Measurements from ENCODE around the gene KCNQ1.

The KCNQ1 gene

DNA sequence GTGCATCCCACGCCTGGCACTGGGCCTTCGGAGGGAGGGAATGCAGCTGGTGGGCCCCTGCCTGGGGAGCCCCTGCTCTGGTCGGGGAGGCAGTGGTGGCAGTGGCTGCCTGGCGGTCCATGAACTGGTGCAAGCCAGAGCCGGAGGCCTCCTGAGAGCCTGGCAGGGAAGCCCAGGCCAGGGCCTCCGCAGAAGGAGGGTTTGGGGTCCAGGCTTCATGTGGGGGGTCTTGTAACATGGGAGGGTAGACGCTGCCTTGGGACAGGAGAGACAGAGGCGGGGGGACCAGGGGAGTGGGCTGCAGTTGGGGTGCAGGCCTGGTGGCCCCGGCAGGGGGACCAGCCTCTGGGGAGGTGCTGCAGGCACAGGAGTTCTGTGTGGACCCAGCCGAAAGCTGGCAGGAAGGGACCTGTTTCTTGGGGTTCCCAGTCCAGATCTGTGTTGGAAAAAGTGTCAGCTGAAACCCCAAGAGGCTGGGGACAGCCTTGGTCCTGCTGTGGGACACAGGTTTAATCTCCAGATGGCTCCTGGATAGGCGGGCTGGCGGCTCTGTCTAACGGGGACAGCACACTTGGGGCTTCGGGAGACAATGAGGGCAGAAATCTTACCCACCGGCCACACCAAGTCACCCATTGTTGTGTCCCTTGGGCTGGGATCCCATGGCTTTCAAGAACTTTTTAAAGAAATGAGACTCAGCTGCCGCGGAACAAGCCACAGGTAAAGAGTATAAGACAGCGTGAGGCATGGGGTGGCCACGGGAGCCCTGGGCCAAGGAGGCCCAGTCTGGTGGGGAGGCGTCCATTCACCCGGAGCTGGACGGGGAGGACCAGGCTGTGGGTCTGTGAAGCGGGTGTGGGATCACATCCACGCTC lies 73.5 kb downstream of the KCNQ1 start:
- TF ChIP-seq, protein P1, sequence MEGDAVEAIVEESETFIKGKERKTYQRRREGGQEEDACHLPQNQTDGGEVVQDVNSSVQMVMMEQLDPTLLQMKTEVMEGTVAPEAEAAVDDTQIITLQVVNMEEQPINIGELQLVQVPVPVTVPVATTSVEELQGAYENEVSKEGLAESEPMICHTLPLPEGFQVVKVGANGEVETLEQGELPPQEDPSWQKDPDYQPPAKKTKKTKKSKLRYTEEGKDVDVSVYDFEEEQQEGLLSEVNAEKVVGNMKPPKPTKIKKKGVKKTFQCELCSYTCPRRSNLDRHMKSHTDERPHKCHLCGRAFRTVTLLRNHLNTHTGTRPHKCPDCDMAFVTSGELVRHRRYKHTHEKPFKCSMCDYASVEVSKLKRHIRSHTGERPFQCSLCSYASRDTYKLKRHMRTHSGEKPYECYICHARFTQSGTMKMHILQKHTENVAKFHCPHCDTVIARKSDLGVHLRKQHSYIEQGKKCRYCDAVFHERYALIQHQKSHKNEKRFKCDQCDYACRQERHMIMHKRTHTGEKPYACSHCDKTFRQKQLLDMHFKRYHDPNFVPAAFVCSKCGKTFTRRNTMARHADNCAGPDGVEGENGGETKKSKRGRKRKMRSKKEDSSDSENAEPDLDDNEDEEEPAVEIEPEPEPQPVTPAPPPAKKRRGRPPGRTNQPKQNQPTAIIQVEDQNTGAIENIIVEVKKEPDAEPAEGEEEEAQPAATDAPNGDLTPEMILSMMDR (IDR thresholded peaks at IDR 0.05; ENCODE audit: low read depth, low read length) = no peak
- no peak for DNase-seq (ENCODE audit: extremely low read depth, low read depth)

DNA sequence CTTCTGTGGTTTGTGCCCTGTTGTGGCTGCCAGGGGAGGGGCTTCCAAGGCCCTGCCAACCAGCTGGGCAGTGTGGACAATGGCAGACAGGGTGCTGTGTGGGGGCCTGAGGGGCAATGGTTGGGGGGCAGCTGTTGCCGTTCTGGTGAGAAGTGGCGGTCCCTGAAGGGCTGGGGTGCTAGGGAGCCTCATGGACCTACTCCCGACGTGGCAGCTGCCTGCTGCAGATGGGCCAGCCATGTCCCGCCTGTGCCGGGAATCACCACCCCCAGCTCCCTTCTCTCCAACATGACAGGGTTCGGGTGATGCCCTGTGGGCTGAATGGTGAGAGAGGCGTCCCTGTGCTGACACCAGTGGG lies 74.2 kb downstream of the KCNQ1 start:
- DNase-seq (ENCODE audit: extremely low read depth, low read depth) = no peak
- TF ChIP-seq, protein P1 (IDR thresholded peaks at IDR 0.05; ENCODE audit: low read depth, low read length) = no peak

DNA sequence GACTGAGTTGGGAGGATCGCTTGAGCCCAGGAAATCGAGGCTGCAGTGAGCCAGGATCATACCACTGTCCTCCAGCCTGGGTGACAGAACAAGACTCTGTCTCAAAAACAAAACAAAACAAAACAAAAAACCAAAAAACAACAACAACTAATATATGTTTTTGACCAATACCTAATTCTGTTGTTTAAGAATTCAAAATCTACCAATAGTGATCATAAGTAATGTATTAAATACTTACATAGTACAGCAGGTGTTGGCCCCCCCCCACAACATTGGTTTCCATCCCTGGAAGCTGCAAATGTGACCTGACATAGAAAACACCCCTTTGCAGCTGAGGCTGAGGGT lies 74.7 kb downstream of the KCNQ1 start:
- TF ChIP-seq, protein P1 (IDR thresholded peaks at IDR 0.05; ENCODE audit: low read depth, low read length) = no peak
- DNase-seq (ENCODE audit: extremely low read depth, low read depth) = no peak

DNA sequence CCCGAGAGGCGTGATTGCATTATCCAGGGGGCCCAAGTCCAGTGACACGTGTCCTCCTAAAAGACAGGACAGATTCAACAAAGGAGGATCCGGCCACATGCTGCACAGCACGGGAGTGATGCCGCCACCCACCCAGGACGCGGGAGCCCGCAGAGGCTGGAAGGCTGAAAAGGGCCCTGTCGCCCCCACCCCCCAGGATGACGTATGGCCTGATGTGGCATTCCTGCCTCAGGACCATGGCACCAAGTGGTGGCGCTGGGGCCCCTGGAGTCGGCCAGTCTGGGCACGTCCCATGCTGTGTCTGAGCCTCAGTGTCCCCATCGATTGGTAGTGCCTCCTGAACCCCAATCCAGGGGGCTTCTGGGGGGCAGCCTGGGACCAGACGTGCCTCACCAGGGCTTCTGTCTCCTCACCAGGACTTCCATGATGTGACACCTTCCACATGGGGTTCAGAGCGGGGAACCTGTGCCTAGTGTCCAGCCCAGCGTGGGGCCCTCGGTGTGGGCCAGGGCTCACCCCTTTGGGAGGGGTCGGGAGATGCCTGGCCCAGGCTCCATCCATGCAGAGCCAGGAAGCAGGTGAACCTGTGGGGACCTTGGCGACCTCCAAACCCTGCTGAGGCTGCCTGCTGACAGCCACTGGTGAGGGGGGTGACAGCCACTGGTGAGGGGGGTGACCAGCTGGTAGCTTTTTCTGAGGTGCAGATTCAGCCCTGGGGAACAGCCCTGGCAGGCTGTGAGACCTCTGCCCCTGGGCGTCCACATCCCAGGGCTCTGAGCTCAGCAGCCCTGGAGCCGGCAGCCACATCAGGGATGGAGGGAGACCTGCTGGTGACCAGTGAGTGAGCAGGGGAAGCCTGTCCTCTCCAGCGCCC lies 75.3 kb downstream of the KCNQ1 start:
- no peak for DNase-seq (ENCODE audit: extremely low read depth, low read depth)
- TF ChIP-seq, protein P1 (IDR thresholded peaks at IDR 0.05; ENCODE audit: low read depth, low read length) = no peak

DNA sequence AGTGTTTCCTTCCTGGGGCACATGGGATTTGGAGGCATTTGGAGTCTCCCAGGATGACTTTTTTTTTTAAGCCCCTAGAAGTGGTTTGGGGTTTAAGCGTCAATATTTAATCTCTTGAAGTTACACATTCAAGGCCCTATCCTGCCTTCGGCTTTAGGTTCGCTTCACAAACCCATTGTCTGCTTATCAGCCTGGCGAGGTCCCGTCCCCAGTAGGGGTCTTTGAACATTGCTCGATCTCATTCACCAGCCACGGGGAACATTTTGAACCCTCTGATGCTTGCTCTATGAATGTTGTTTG lies 75.9 kb downstream of the KCNQ1 start:
- no peak for DNase-seq (ENCODE audit: extremely low read depth, low read depth)
- TF ChIP-seq, protein P1 (IDR thresholded peaks at IDR 0.05; ENCODE audit: low read depth, low read length) = no peak

DNA sequence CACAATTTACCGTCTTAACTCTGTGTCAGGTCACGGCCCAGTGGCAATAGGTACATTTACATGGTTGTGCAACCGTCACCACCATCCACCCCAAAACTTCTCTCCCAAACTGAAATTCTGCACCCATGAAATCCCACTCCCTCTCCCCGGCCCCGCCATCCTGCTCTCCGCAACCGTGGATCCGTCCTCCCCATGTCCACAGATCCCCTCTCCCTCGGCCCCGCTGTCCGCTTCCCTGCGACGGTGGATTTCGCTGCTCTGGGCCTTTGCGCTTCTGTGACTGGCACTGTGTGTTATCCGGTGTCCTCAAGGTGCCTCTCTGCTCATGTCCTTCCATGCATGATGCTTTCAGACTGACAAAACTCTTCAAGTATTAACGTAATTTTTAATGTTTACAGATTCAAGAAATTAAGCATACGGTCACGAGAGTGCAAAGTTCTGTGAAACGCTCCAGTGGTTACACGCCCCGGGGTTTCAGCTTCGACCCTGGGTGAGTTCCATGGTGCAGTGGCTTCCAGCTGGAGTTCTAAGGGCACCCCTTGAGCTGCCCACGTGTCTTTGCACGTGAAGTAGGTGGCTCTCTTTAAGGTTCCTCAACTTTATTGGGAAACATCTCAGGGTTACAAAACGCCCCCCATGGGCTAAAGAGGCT lies 76.4 kb downstream of the KCNQ1 start:
- TF ChIP-seq, protein P1 (IDR thresholded peaks at IDR 0.05; ENCODE audit: low read depth, low read length) = no peak
- no peak for DNase-seq (ENCODE audit: extremely low read depth, low read depth)
